Activated T-cell treated with anti-CD3 and anti-CD28 coated beads for 48 hours (primary cell): ENCODE data around the gene SAMD15.
"Not testable (repeated sequence)": the region's sequence is repeated elsewhere in the genome, so short reads cannot be mapped to it uniquely, and the experiment has no call there.

Experiments
- DNase-seq: peaks from one replicate; pipeline ENCODE4 v3.0.0-alpha.2; 2020; ENCODE audit warnings: low read depth

Gene SAMD15

DNA sequence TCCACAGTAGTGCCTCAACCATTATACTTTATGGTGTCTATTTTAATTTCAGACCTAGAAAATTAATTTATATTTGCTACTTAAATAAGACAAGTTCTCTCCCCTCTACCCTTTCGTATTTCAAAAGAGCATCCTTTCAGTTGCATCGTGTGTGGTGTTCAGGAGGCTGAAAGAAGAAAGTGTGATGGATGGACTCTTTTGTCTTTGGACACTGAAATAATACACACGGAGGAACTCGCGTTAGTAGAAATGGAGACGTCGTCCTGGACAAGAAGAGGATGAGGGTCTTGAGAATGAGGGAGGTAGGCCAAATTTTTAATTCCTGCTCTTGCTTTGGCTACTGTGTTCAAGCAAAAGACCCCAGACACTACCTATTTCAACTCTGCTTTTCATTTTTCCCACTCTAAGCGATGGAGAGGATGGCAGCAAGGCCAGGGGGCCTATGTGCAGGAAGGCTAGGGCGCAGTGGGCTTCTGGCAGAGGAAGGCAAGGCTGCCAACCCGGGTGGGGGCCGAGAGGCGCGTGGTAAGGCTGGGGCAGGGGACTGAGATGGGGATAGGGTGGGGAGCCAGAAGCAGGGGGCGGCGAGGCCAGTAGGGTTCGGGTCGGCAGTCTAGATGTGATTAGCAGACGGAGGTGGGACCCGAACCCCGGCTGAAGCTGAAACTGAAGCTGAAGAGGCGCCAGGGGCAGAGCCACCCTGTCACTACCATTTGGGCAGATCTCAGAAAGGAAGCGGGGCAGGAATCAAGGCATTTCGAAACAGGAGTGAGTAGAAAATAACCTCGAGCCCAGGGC, 1.0 kb upstream of the SAMD15 start:
- no peak for DNase-seq

- no peak for DNase-seq
Measured at GRCh38 chr14:77377502-77377844, 294 bp downstream of the SAMD15 start.

DNA sequence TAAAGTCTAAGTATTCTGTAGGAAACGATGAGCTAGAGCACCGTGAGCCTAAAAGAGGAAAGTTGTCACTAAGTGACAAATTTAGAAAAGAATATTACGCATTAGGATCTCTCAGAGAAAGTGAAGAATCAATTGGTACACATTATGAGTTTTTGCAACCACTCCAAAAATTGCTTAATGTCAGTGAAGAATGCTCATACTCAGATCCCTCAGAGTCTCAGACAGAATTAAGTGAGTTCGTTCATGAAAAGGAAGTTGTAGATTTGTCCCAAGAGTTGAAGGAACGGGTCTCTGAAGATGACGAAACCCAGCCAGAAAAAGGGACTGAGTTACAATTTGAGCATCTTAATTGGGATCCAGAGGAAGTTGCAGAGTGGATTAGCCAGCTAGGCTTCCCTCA, 1.5 kb downstream of the SAMD15 start:
- DNase-seq: no peak

DNA sequence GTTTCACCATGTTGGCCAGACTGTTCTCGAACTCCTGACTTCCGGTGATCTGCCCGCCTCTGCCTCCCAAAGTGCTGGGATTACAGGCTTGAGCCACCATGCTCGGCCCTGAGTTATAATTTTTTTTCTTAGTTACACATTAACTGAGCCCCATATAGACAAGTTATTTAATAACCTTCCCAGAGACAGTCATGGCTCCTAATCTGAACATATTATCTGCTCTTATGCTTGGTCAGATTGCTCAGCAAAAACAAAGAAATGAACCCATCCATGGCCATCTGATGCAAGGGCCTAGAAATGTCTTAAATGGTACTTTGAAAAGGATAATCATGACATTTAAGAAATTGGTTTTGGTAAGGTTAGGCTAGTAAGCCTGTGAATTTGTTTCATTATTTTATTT, 13.0 kb downstream of the SAMD15 start:
- DNase-seq: no peak

DNA sequence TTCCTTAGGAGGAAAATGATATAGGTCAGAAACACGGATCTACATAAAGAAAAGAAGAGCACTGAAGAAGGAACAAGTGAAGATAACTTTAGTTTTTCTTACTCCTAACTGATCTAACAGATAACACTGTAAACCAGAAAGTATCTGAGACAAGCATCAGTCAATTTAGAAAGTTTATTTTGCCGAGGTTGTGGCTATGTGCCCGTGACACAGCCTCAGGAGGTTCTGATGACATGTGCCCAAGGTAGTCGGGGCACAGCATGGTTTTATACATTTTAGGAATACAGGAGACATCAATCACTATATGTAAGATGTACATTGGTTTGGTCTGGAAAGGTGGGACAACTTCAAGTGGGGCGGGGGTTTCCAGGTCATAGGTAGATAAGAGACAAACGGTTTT, 23.0 kb downstream of the SAMD15 start:
- no peak for DNase-seq

GRCh38 chr14:77403768-77404167, 26.6 kb downstream of the SAMD15 start:
- DNase-seq: no peak

DNA sequence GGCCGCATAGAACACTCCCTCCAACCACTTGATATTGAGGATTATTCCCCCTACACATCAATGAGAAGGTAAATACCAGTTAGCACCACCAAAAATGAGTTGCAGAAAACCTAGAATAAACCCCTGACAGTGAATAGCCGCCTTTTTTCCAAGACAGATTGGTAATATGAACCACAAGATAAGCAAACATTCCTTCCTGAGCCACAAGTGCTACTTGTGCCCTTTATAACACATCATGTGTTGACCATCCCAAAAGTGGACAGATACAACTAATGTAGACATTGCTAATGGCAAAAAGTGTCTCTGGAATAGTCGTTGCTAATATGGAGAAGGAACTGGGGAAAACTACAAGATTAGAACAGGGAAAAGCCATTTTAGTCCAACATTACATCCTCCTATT, 28.9 kb downstream of the SAMD15 start:
- DNase-seq: no peak

GRCh38 chr14:77406718-77407117, 29.5 kb downstream of the SAMD15 start:
- DNase-seq: no peak

DNA sequence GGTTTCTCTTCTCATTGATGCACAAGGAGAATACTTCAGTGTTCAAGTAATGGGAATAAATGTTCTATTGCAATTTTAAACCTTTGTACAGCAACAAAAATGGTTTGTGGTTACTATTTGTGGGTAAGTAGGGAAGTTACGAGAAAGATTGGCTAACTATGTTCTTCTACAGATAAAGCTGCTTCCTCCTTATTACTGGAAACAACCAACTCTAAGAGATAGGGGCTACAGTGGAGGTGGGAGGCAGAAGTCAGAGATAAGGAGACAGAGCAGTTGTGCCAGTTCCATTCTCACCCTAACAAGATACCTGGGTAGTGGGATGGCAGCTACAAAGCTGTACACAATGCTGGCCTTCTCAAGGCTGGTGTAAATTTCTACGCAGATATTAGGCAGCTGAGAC, 30.0 kb downstream of the SAMD15 start:
- no peak for DNase-seq

GRCh38 chr14:77409131-77409533, 32.0 kb downstream of the SAMD15 start:
- no peak for DNase-seq

DNA sequence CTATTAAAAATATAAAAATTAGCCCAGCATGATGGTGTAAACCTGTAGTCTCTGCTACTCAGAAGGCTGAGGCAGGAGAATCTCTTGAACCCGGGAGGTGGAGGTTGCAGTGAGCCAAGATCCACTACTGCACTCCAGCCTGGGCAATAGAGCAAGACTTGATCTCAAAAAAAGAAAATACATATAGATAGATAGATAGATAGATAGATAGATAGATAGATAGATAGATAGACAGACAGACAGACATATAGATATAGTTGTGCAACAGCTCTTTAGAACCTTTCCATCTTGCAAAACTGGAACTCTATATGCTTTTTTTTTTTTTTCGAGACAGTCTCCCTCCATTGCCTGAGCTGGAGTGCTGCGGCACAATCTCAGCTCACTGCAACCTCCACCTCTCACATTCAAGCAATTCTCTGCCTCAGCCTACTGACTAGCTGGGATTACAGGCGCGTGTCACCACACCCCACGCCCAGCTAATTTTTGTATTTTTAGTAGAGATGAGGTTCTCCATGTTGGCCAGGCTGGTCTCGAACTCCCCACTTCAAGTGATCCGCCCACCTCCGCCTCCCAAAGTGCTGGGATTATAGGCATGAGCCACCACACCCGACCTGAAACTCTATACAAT, 38.3 kb downstream of the SAMD15 start:
- not testable (repeated sequence) for DNase-seq

GRCh38 chr14:77416098-77416497, 38.9 kb downstream of the SAMD15 start:
- DNase-seq: not testable (repeated sequence)

GRCh38 chr14:77416836-77417235, 39.7 kb downstream of the SAMD15 start:
- no peak for DNase-seq

GRCh38 chr14:77421201-77421600, 44.0 kb downstream of the SAMD15 start:
- no peak for DNase-seq

DNA sequence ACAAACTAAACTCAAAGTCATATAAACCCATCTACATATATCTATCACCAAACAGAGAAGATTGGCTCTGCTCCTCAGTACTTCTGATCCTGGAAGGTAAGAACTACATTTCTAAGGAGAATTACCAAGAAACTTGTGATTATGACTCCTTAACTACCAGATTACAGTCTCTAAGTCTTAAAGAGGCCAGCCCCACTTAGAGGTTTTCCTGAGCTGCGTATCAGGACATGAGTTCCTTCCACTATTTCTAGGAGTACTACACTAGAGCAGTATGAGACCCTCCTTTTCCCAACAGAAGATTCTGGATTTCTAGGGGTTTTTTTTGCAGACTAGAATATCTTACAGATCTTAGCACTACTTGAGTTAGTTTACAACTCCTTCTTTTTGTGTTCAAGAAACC, 46.2 kb downstream of the SAMD15 start, which contains the start of gene NOXRED1:
Gene NOXRED1 (minus strand): TSS at position 101 of the 400 bp plus-strand sequence. CDS start 634 bp downstream, outside the sequence.
- no peak for DNase-seq

- DNase-seq: no peak
Measured at GRCh38 chr14:77424862-77425261, 47.7 kb downstream of the SAMD15 start.

DNA sequence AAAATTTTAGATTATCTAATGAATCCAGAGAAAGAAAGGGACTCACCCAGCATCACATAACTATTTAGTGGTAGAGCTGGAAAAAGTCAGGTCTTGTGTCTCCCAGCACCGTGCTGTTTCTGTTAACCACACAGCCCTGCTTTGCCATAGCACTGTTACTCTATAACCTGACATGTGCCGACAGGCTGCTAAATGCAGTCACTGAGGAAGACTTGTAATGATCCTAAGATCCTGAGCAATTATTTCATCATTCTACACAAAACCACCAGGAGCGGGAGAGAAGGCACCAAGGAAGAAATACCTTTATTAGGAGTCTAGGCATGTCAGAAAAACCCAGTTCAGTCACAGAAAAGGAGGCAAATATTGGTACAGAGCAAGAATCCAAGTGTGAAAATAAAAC, 49.2 kb downstream of the SAMD15 start:
- no peak for DNase-seq

DNA sequence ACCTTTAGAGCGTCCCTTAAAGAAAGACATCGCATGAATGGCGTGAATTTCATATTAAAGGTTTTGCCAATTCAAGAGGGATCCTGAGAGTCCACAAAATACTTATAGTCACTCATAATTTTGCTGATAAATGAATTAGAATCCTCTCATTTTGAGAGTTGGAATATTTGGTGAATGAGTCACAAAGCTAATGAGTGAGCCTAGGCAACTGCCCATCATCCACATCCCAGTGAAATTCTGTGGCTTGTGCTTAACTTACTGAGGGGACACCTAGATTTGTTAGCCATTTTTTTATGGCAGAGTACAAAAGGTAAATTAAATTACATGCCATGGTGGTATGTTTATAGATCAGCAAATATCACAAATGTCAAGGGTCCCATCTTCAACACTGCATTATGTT, 58.9 kb downstream of the SAMD15 start:
- no peak for DNase-seq

GRCh38 chr14:77438596-77438995, 61.4 kb downstream of the SAMD15 start:
- DNase-seq: no peak

- DNase-seq: no peak
Measured at GRCh38 chr14:77439861-77440260, 62.7 kb downstream of the SAMD15 start.
